Panc1 (cell line): ENCODE data around the gene KAZN.

Experiments
- POLR2AphosphoS5 ChIP-seq: IDR thresholded peaks from 2 replicates; pipeline ENCODE4 v1.6.1; 2012; ENCODE audit warnings: mild to moderate bottlenecking, low read depth, low read length, moderate library complexity
- TCF7L2 ChIP-seq: IDR thresholded peaks from 2 replicates; pipeline ENCODE4 v1.6.1; 2011; ENCODE audit warnings: mild to moderate bottlenecking, low read depth, low read length, inconsistent platforms

- TF ChIP-seq POLR2AphosphoS5 (no peak), TCF7L2 (no peak)
Observed at GRCh38 chr1:14972107-14972506, 373.6 kb downstream of the KAZN start.
